KMS-11 (cell line): ENCODE data around the gene SCRN1.

Experiments
- H2AFZ ChIP-seq: fragments of 200-600 bp; sonication (generic); 2 replicates; pipeline ENCODE4 v1.6.1; 2016; ENCODE audit warnings: antibody characterized with exemption, mixed run types, low read depth
- H3K27ac ChIP-seq: fragments of 200-600 bp; sonication (generic); 2 replicates; pipeline ENCODE4 v1.6.1; 2016; ENCODE audit warnings: mild to moderate bottlenecking, mixed run types
- H3K27me3 ChIP-seq: fragments of 200-600 bp; sonication (generic); 2 replicates; pipeline ENCODE4 v1.6.1; 2017; ENCODE audit warnings: mild to moderate bottlenecking, low read depth, mixed run types, moderate library complexity; ENCODE audit not compliant: insufficient read depth
- H3K36me3 ChIP-seq: fragments of 200-600 bp; sonication (generic); 2 replicates; pipeline ENCODE4 v1.6.1; 2017; ENCODE audit warnings: mild to moderate bottlenecking, mixed run types; ENCODE audit not compliant: insufficient read depth
- H3K4me1 ChIP-seq: fragments of 200-600 bp; sonication (generic); 2 replicates; pipeline ENCODE4 v1.6.1; 2016; ENCODE audit warnings: mild to moderate bottlenecking, low read depth, mixed run types; ENCODE audit not compliant: poor library complexity, severe bottlenecking
- H3K4me2 ChIP-seq: fragments of 200-600 bp; sonication (generic); 2 replicates; pipeline ENCODE4 v1.7.0; 2016; ENCODE audit warnings: mild to moderate bottlenecking, mixed run types
- H3K4me3 ChIP-seq: fragments of 200-600 bp; sonication (generic); IDR thresholded peaks from 2 replicates; pipeline ENCODE4 v1.6.1; 2017; ENCODE audit warnings: low read depth, low read length, mixed read lengths; ENCODE audit not compliant: insufficient read depth
- H3K79me2 ChIP-seq: fragments of 200-600 bp; sonication (generic); 2 replicates; pipeline ENCODE4 v1.6.1; 2016; ENCODE audit warnings: low read depth, mixed run types; ENCODE audit not compliant: insufficient read depth
- H3K9ac ChIP-seq: fragments of 200-600 bp; sonication (generic); 2 replicates; pipeline ENCODE4 v1.6.1; 2016; ENCODE audit warnings: mild to moderate bottlenecking, mixed run types
- H4K20me1 ChIP-seq: fragments of 200-600 bp; sonication (generic); 2 replicates; pipeline ENCODE4 v1.6.1; 2016; ENCODE audit warnings: mild to moderate bottlenecking, mixed run types; ENCODE audit not compliant: insufficient read depth
- CTCF ChIP-seq: fragments of 200-600 bp; sonication (generic); conservative IDR thresholded peaks from 2 replicates; pipeline ENCODE4 v1.6.1; 2017; ENCODE audit warnings: low read depth, mild to moderate bottlenecking, antibody characterized with exemption, low read length, moderate library complexity, mixed read lengths

Gene SCRN1

GRCh38 chr7:29989257-29989995, at the start of gene SCRN1:
SCRN1 (minus strand) TSS chr7:29989801; CDS start chr7:29969067, 20,734 bp downstream.
- Histone ChIP-seq H3K27ac (no peak within 1 kb of the TSS), H2AFZ (peak within 1 kb of the TSS; percentile 86), H3K79me2 (no peaks in the 10 kb centered on the region), H3K4me3 (no peak within 1 kb of the TSS), H3K9ac (peak within 1 kb of the TSS; percentile 43; the same call in 1 of the 2 replicates), H4K20me1 (no peaks in the 10 kb centered on the region), H3K27me3 (no peaks in the 10 kb centered on the region; the same call in 1 of the 2 replicates), H3K36me3 (no peaks in the 10 kb centered on the region), H3K4me2 (peak within 1 kb of the TSS; percentile 28; the same call in 1 of the 2 replicates), H3K4me1 (no peaks in the 10 kb centered on the region)
- no peak for TF ChIP-seq CTCF

- Histone ChIP-seq H3K27ac (no peak overlapping the region), H3K27me3 (no peaks in the 10 kb centered on the region), H3K79me2 (no peaks in the 10 kb centered on the region)
These were observed 48.8 kb upstream of the SCRN1 start for GRCh38 chr7:30038196-30038980.

GRCh38 chr7:30036220-30036619, 46.6 kb upstream of the SCRN1 start:
- Histone ChIP-seq H3K27ac (no peak overlapping the region), H3K36me3 (no peaks in the 10 kb centered on the region), H3K27me3 (no peaks in the 10 kb centered on the region), H3K4me1 (peaks cover 20% of the 10 kb centered on the region), H3K4me3 (no peak overlapping the region), H3K79me2 (peaks cover 1% of the 10 kb centered on the region; the same call in 1 of the 2 replicates), H3K9ac (no peak overlapping the region), H4K20me1 (no peaks in the 10 kb centered on the region), H3K4me2 (no peak overlapping the region), H2AFZ (no peak overlapping the region)
- no peak for TF ChIP-seq CTCF

More at GRCh38 chr7:30038196-30038980, 48.8 kb upstream of the SCRN1 start:
- H3K4me2 ChIP-seq, result no peak overlapping the region
- no peak overlapping the region for H3K4me3 ChIP-seq
- no peak for TF ChIP-seq CTCF
- no peak overlapping the region for H3K9ac ChIP-seq
- H2AFZ ChIP-seq, result no peak overlapping the region
- H3K36me3 ChIP-seq, result no peaks in the 10 kb centered on the region
- H3K4me1 ChIP-seq, result peaks cover 4% of the 10 kb centered on the region
- H4K20me1 ChIP-seq, result no peaks in the 10 kb centered on the region

GRCh38 chr7:30034501-30034900, 44.9 kb upstream of the SCRN1 start:
- no peak overlapping the region for H3K4me2 ChIP-seq
- H3K36me3 ChIP-seq, result no peaks in the 10 kb centered on the region
- peaks cover 6% of the 10 kb centered on the region; the same call in 1 of the 2 replicates for H3K79me2 ChIP-seq
- no peak overlapping the region for H3K4me3 ChIP-seq
- no peak overlapping the region for H3K9ac ChIP-seq
- no peak overlapping the region for H3K27ac ChIP-seq
- H3K27me3 ChIP-seq, result no peaks in the 10 kb centered on the region
- TF ChIP-seq CTCF, result no peak
- H3K4me1 ChIP-seq, result peaks cover 31% of the 10 kb centered on the region
- no peak overlapping the region for H2AFZ ChIP-seq
- no peaks in the 10 kb centered on the region for H4K20me1 ChIP-seq
